HFFc6 (cell line): ENCODE data around the gene ANKEF1. TPM values are rescaled to one million over a fixed set of nuclear protein-coding genes. Genes with fewer than 3 reads are reported as not detected.

Experiments used
- DNase-seq: peaks from one replicate; pipeline ENCODE4 v3.0.0-alpha.2; 2018
- H3K27ac Mint-ChIP-seq: 2 replicates; pipeline ENCODE4 v1.8.0; 2020; ENCODE audit warnings: mild to moderate bottlenecking, mixed read lengths
- H3K27me3 Mint-ChIP-seq: 2 replicates; pipeline ENCODE4 v1.8.0; 2021; ENCODE audit warnings: mild to moderate bottlenecking, moderate library complexity, mixed read lengths; ENCODE audit not compliant: insufficient read depth
- H3K36me3 Mint-ChIP-seq: 2 replicates; pipeline ENCODE4 v1.8.0; 2021; ENCODE audit warnings: low read depth, mixed read lengths
- H3K4me1 Mint-ChIP-seq: 2 replicates; pipeline ENCODE4 v1.8.0; 2020; ENCODE audit warnings: low read depth, mixed read lengths
- H3K4me3 Mint-ChIP-seq: 2 replicates; pipeline ENCODE4 v1.8.0; 2020; ENCODE audit warnings: mild to moderate bottlenecking, moderate library complexity, mixed read lengths
- H3K9me3 Mint-ChIP-seq: 2 replicates; pipeline ENCODE4 v1.8.0; 2020; ENCODE audit warnings: mild to moderate bottlenecking, mixed read lengths
- total RNA-seq, 6 experiments: library from RNA; stranded (reverse); fragmentation: NEBNext Ultra II Directional; extraction: Animal tissue kit (Norgen Biotek cat#: 25700); gene quantifications; 2 replicates in 1 of 6; 3 replicates in 5 of 6; pipeline ENCODE4 v1.2.3, GENCODE V29; 2021
- TF ChIP-seq, protein P1 (sequence below): fragments of 200-600 bp; sonication (generic); IDR thresholded peaks from 2 replicates; pipeline ENCODE4 v1.5.0; 2021; ENCODE audit warnings: antibody characterized with exemption, mild to moderate bottlenecking

ANKEF1 gene
- total RNA-seq, 6 experiments from 2014 or later, result not detected

DNA sequence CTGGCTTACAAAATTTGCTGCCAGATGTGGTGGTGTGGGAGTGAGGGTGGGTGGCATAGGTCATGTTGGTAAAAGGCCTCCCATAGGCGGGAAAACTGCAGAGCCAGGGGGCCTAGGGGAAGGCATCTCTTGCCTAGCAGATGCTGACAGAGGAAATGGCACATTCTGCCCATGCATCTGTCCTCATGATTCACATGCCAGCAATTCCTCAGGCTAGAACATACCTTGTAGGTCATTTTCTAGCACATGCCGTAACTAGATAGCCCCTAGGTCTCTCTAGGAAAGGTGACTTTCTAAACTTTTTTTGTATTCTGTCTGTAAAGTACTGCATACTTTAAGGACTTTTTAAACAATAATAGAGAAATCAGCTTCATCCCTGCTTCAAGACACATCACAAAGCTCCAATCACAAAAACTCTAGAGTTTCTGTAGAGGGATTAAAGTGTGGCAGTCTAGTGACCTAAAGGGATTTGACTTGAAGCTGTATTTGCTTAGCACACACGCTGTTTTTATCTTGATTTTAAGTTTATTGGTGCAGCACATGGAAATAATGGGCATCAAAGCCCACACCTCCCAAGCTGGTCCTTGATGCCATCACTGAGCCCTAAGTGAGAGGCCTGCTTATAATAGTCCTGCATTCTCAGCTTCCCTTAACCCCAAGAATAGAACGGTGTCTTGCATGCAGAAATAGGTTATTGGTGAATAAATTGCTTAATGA lies 55.2 kb downstream of the ANKEF1 start:
- Mint-ChIP-seq H3K36me3 (no peaks in the 10 kb centered on the region), H3K27me3 (no peaks in the 10 kb centered on the region; the same call in 1 of the 2 replicates), H3K9me3 (no peaks in the 10 kb centered on the region), H3K4me1 (peaks cover 12% of the 10 kb centered on the region), H3K4me3 (no peak overlapping the region), H3K27ac (no peak overlapping the region)
- DNase-seq, result no peak
- TF ChIP-seq, protein P1, sequence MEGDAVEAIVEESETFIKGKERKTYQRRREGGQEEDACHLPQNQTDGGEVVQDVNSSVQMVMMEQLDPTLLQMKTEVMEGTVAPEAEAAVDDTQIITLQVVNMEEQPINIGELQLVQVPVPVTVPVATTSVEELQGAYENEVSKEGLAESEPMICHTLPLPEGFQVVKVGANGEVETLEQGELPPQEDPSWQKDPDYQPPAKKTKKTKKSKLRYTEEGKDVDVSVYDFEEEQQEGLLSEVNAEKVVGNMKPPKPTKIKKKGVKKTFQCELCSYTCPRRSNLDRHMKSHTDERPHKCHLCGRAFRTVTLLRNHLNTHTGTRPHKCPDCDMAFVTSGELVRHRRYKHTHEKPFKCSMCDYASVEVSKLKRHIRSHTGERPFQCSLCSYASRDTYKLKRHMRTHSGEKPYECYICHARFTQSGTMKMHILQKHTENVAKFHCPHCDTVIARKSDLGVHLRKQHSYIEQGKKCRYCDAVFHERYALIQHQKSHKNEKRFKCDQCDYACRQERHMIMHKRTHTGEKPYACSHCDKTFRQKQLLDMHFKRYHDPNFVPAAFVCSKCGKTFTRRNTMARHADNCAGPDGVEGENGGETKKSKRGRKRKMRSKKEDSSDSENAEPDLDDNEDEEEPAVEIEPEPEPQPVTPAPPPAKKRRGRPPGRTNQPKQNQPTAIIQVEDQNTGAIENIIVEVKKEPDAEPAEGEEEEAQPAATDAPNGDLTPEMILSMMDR, result no peak

DNA sequence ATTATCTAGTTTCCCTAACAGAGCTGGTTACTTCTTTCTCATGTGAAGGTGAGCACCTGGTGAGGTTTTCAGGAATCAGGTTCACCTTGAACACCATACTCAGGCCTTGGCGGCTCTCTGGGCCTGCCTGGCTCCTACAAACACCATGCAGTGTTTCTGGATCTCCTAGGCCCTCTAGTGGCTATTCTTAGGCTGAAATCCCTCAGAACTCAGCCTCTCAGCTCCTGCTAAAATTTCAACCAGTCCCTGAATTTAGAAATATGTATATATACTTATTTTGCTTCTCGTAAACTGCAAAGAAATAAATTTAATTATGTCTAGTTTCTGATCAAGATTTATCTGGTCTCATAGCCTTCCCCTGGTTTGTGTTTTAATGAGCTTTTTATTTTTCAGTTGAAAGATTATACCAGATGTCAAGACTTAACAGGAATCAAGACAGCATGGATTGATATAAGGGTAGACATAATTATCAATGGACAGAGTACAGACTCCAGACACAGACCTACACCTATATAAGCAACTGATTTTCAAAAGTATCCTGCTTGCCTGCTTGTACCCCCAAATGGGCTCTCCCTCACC lies 55.9 kb downstream of the ANKEF1 start:
- TF ChIP-seq, protein P1, result peak; percentile 78
- Mint-ChIP-seq H3K4me3 (no peak overlapping the region), H3K4me1 (peaks cover 12% of the 10 kb centered on the region), H3K27ac (no peak overlapping the region), H3K9me3 (0 out of 2 replicates have a peak, but pooled peaks cover 4% of the 10 kb centered on the region), H3K36me3 (no peaks in the 10 kb centered on the region), H3K27me3 (no peaks in the 10 kb centered on the region)
- no peak for DNase-seq

DNA sequence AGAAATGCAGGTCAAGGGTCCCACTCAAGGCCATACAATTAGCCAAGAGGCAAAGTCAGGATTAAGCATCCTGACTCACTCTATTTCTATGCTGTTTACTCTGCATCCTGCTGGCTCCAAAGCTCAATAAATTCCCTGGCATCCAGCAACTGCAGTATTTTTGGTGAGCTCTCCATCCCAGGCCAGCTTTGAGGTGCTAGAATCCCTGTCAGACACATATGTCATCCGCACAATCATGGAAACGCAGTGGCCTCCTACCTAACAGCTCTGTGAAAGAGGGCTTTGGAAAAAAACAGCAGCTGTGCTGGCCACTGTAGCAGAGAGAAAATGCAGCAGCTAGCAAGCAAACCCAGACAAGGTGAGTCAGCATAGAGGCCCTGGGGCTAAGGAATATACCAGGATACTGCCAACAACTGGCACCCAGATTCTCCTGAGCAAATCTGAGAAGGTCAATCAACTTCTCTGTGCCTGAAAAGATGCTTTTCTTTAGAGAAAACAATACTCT lies 58.4 kb downstream of the ANKEF1 start:
- TF ChIP-seq, protein P1, result no peak
- Mint-ChIP-seq H3K27ac (no peak overlapping the region), H3K9me3 (0 out of 2 replicates have a peak, but pooled peaks cover 5% of the 10 kb centered on the region), H3K4me1 (peaks cover 12% of the 10 kb centered on the region), H3K36me3 (no peaks in the 10 kb centered on the region), H3K4me3 (no peak overlapping the region), H3K27me3 (no peaks in the 10 kb centered on the region)
- peak; percentile 55 for DNase-seq

DNA sequence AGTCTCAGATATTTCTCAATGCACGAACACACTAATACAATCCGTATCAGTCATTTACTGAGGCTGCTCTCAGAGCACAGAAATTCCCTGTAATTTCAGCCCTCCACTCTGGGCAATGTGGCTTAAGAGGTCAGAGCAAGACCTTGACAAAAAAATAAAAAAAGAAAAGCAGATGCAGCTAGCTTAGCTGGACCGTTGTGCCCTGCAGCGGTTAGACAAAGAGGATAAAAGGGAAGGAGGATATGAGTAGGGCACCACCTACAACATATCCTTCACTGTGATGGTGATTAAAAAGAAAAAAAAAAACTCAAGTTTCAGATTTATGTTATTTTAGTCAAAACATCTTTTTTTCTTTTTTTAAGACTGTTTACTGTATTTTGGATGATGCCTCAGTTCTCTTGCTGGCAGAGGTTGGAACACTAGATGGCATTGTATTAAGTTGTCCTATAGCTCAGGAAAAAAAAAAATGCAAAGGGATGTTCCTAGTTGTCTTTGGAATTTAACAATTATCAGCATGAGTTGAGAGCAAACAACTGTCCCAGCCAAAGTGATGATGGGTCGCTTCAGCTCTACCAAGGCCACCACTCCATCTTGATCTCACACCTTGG lies 59.9 kb downstream of the ANKEF1 start:
- H3K4me3 Mint-ChIP-seq, result no peak overlapping the region
- DNase-seq, result no peak
- H3K36me3 Mint-ChIP-seq, result no peaks in the 10 kb centered on the region
- H3K27ac Mint-ChIP-seq, result no peak overlapping the region
- H3K4me1 Mint-ChIP-seq, result peaks cover 12% of the 10 kb centered on the region
- no peaks in the 10 kb centered on the region for H3K27me3 Mint-ChIP-seq
- 0 out of 2 replicates have a peak, but pooled peaks cover 5% of the 10 kb centered on the region for H3K9me3 Mint-ChIP-seq
- TF ChIP-seq, protein P1, result peak; percentile 1; the same call in 1 of the 2 replicates

DNA sequence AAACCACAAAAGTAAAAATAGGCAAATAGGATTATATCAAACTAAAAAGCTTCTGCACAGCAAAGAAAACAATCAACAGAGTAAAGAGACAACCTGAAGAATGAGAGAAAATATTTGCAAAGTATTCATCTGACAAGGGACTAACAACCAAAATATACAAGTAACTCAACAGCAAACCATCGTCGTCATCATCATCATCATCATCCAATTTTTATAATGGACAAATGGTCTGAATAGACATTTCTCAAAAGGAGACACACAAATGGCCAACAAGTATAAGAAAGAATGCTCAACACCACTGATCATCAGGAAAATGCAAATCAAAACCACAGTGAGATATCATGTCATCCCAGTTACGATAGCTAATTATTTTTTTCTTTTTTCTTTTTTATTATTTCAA lies 62.0 kb downstream of the ANKEF1 start:
- Mint-ChIP-seq H3K27ac (no peak overlapping the region), H3K4me1 (peaks cover 12% of the 10 kb centered on the region), H3K36me3 (no peaks in the 10 kb centered on the region), H3K27me3 (no peaks in the 10 kb centered on the region), H3K9me3 (0 out of 2 replicates have a peak, but pooled peaks cover 5% of the 10 kb centered on the region), H3K4me3 (no peak overlapping the region)
- TF ChIP-seq, protein P1, result no peak
- DNase-seq, result no peak
